Cerebellar cortex (tissue), 1 donor: ENCODE measurements around the gene C2CD4D.
A peak's percentile ranks its signal among the peaks of the same experiment; 100 is the strongest.
"Not testable (repeated sequence)": the region's sequence is repeated elsewhere in the genome, so short reads cannot be mapped to it uniquely, and the experiment has no call there.

ENCODE experiments used
- DNase-seq: peaks from one replicate; pipeline ENCODE4 v3.0.0-alpha.2; 2015; ENCODE audit warnings: low spot score

Gene C2CD4D

DNA sequence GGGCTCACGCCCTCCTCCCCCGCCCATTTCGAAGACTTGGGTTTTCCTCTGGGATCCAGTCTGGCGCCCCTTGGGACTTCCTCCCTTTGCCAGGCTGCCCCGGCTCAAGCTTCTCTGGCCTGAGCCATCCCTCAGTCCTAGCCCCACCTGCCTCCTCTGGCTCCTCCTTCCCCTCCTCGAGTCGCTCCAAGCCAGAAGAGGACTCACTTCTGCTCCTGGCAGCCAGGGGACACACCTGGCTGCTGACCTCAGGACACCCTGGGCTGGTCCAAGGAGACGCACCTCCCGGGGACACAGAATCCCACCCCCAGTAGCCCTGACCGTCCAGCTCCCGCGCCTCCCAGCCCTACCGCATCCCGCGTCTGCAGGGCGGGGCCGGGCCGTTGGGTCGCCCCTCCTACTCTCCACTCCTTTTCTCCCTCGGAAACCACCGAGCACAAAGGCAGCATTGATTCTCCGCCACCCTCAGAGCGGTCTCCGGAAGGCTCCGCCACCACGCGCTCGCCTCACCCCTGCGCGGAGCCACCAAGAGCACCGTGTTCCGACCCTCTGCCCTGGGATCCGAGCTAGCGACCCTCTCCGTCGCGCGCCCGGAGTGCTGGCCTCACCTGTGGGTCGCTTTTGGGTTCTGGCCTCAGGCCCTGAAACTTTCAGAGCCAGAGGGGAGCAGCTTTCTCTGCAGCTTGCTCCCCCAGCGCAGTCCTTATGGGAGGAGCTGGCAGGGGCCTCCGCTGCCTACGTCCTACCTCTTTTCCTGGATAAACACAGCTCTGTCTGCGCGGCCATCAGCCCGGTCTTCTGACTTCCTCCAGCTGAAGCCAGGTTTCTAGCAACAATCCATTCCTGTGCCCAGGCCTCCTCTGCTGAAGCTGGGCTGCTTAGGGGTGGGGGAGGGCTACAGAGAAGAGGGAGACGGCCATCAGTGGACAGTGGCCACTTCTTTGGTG is at the start of gene C2CD4D:
Gene C2CD4D, minus strand, starts transcription at position 364 of the 947 bp plus-strand sequence. CDS start 831 bp downstream, outside the sequence.
- peak; percentile 61 for DNase-seq

DNA sequence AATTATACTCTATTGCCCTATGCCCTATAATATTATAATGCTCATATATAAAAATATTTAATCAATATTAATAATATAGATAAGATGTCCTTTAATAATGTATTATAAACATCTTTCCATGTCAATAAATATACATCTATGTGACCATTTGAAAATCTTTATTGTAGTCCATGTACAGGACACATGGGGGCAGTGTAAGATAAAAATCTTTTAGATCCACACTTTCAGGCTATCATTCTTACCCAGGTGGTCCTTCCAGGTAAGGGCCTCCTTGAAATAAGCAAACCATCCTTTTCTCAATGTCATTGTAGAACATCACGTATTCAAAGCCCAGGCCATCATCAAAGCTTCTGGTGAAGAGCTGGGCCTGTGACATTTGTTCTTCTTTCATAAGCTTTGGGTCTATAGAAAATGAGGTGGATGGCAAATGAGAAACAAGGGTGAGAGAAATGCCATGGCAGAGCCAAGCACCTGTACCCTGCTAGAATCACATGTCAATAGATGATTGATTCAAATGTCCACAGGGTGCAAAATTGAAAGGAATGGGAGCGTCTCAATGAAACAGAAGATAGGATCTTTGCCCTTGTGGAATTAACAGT is 49.5 kb upstream of the C2CD4D start:
- peak; percentile 6 for DNase-seq

DNA sequence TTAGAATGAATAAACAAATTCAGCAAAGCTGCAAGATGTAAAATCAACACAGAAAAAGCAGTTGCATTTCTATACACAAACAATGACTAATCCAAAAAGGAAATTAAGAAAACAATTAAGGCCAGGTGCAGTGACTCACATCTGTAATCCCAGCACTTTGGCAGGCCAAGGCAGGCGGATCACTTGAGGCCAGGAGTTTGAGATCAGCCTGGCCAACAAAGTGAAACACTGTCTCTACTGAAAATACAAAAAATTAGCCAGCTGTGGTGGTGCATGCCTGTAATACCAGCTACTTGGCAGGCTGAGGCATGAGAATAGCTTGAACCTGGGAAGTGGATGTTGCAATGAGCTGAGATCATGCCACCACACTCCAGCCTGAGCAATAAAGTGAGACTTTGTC is 47.4 kb upstream of the C2CD4D start:
- no peak for DNase-seq

DNA sequence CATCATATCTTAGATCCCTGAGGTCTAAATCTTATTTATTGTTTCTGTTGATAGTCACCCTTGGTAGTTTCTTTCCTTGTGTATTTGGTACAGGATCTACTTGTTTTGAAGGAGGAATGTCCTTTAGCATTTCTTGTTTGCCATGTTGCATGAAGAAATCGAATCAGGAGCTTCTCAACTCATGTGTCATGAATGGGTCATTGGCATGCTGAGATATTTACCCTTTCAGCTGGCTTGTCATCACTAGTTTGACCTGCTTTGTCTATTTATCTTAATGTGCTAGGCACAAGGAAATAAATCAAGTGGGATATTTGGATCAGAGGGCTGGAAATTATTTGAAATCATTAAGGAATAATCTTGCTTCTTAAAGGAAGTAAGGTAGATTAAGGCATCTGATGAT is 45.9 kb upstream of the C2CD4D start:
- no peak for DNase-seq

DNA sequence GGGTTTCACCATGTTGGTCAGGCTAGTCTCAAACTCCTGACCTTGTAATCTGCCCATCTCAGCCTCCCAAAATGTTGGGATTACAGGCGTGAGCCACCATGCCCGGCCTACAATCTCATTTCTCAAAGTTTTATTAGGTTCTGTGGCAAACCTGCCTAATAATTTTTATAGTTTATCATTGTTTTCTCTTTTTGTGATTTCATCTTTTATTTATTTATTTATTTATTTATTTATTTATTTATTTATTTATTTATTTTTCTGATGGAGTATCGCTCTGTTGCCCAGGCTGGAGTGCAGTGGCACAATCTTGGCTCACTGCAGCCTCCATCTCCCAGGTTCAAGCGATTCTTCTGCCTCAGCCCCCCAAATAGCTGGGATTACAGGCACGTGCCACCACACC is 45.3 kb upstream of the C2CD4D start:
- not testable (repeated sequence) for DNase-seq

DNA sequence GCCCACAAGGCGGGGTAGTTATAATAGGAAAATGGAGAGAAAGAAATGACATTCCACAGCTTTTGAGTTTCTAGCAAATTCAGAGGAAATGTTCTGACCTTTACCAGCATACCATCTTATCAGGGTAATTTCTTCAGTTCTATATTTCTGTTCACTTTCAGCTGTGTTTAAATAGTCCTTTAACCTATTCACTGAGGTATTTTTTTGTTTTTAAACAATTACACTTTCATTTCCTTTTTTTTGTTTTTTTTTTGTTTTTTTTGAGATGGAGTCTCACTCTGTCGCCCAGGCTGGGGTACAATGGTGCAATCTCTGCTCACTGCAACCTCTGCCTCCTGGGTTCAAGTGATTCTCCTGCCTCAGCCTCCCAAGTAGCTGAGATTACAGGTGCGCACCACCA is 44.8 kb upstream of the C2CD4D start:
- DNase-seq = not testable (repeated sequence)

DNA sequence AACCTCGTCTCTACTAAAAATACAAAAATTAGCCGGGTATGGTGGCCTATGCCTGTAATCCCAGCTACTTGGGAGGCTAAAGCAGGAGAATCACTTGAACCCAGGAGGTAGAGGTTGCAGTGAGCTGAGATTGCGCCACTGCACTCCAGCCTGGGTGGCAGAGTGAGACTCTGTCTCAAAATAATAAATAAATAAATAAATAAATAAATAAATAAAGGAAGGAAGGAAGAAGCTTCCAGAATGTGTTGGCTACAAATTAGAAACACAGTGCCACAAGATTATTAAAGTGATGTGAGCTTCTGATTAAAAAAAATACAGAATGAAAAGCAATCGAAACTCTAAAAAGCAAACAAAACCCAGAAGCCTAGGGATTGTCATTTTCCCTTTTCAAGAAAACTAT is 44.3 kb upstream of the C2CD4D start:
- DNase-seq = not testable (repeated sequence)

DNA sequence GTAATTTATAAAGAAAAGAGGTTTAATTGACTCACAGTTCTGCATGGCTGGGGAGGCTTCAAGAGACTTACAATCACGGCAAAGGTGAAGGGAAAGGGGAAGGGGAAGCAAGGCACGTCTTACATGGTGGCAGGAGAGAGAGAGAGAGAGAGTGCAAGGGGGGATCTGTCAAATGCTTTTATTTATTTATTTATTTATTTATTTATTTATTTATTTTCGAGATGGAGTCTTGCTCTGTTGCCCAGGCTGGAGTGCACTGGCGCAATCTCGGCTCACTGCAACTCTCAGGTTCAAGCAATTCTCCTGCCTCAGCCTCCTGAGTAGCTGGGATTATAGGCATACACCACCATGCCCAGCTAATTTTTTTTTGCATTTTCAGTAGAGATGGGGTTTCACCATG is 43.3 kb upstream of the C2CD4D start:
- not testable (repeated sequence) for DNase-seq

DNA sequence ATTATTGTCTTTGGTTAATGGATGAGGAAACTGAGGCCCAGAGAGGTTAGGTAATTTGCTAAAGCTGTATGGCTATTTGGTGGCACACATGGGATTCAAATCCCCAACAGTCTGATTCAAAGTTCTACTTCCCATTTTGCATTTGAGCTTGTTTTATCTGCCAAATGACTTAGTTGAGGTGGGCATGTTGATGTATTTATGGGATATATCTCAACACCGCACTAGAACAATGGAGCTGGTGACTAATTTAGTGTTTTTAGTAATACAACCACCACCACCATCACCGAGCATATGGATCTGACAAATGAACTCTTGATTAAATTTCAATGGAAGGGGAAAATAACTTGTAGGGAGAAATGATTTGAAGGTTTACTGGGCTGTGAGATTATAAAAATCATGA is 42.8 kb upstream of the C2CD4D start:
- no peak for DNase-seq

DNA sequence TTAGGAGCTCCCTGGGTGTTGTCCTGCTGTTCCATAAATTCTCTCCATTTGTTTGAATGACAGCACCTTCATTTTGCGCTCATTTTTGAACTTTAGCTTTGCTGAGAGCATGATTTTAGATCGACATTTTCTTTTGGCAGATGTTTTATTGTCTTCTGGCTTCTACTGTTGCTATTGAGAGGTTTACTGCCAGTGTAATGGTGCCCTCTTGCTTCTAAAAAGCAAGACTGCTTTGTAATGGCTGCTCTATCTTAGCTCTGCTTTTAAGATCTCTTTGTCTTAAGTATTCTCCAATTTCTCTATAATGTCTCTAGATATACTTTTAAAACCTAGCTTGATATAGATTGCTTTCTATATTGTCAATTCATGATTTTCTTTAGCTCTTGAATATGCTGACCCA is 41.9 kb upstream of the C2CD4D start:
- DNase-seq = no peak

DNA sequence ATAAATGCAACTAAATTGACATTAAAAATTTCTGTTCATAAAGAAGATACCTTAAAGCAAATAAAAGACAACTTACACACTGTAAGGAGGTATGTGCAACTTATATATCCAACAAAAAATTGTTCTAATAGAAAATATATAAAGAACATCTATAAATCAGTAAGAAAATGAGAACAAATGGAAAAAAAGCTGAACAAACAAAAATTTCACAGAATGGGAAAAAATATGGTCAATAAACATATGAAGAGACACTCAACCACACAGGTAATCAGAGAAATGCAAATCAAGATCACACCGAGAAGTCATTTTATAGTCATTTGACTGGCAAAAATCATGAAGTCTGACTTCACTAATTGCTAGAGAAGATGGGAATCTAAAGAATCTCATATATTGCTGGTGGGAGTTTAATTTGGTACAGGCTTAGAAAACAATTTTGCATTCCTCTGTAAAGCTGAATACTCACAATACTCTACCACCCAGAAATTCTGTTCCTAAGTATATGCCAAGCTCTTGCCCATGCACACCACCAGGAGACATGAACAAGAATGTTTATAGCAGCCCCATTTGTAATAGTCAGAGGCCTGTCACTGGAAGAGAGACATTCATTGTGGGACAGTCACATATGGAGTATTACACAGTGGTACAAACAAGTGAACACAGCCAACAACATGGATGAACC is 35.9 kb upstream of the C2CD4D start:
- DNase-seq = no peak

DNA sequence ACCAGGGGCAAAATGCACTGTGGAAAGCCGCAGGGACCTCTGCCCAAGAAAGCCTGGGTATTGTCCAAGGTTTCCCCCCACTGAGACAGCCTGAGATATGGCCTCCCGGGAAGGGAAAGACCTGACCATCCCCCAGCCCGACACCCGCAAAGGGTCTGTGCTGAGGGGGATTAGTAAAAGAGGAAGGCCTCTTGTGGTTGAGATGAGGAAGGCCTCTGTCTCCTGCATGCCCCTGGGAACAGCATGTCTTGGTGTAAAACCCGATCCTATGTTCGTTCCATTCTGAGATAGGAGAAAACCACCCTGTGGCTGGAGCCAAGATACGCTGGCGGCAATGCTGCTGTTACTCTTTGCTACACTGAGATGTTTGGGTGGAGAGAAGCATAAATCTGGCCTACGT is 33.2 kb upstream of the C2CD4D start:
- not testable (repeated sequence) for DNase-seq

DNA sequence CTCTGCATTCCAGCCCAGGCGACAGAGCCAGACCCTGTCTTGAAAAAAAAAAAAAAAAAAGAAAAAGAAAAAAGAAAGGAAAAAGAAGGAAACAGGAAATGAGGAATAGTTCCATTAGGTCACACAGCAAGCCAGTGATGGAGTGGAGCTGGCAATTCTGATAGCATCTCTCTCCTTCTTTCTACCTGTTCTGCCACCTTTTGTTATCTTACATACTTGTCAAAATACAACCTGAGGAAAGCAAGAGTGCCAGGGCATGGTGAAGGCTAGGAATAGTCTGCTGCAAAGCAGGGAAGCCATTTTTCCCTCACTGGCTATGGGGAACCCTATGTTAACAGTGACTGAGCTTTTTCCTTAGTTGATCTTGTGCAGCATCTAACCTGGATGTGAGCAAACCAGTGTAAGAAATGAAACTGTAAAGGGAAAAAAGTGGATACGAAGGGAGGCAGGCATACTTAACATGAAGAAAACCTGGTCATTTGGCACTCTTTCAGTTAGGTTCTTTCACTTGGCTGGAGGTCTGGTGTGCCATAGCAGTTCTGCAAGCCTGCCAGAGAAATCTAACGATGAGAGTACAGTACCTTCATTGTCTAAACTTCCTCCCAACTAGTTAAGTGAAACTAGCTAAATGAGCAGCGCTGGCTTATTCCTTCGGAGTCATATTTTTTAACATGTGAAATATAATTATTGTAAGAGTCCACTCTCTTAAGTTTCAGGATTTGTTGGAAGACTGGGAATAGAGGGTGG is 31.8 kb upstream of the C2CD4D start:
- DNase-seq = no peak

DNA sequence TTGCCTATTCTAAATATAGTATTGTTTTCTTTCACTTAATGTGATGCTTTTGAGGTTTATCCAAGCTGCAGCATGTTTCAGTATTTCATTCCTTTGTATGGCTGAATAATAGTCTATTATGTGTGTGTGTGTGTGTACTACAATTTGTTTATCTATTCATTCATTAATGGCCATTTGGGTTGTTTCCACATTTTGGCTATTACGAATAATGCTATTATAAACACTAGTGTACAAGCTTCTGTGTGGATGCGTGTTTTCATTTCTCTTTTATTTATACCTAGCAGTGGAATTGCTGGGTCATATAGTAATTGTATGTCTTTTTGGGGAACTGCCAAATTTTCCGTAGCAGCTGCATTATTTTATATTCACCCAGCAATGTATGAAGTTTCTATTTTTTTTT is 28.9 kb upstream of the C2CD4D start:
- no peak for DNase-seq

DNA sequence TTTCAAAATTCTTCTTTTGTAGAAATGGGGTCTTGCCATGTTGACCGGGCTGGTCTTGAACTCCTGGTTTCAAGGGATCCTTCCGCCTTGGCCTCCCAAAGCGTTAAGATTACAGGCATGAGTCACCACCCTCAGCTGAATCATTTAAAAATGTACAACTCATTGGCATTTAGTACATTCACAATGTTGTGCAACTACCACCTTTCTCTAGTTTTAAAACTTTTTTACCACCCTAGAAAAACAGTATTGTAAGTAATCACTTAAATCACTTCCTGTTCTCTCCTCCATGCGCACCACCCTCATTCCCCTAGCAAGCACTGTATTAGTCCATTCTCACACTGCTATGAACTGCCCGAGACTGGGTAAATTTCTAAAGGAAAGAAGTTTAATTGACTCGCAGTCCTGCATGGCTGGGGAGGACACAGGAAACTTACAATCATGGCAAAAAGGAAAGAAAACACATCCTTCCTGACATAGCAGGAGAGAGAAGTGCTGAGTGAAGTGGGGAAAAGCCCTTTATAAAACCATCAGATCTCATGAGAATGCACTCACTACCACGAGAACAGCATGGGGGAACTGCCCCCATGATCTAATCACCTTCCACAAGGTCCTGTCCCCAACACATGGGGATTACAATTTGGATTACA is 28.3 kb upstream of the C2CD4D start:
- DNase-seq = no peak

DNA sequence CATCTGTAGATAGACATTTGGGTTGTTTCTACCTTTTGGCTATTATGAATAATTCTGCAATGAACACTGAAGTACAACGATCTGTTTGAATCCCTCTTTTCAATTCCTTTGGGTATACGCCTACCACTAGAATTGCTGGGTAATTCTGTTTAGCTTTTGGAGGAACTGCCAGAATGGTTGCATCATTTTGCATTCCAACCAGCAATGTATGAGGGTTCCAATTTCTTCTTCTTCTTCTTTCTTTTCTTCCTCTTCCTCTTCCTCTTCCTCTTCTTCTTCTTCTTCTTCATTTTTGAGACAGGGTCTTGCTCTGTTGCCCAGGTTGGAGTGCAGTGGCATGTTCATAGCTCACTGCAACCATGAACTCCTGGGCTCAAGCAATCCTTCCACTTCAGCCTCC is 27.7 kb upstream of the C2CD4D start:
- DNase-seq = no peak

DNA sequence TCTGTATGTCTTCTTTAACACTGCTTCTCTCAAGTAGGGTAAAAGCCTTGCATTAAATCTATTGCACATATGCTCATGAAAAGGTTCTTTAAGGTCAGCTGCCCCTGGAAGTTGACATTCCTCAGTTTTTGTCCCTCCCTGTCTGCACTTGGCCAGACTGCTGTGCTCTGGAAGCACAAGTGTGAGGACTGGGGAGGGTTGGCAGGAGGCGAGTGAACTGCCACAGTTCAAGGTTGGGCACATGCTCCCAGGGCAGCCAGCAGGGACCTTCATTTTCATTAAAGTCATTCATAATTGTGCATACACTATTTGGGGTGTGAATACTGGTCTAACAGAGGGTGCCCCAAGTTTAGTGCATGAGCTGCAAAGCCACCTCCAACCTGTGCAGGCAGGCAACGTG is 24.8 kb upstream of the C2CD4D start:
- no peak for DNase-seq

DNA sequence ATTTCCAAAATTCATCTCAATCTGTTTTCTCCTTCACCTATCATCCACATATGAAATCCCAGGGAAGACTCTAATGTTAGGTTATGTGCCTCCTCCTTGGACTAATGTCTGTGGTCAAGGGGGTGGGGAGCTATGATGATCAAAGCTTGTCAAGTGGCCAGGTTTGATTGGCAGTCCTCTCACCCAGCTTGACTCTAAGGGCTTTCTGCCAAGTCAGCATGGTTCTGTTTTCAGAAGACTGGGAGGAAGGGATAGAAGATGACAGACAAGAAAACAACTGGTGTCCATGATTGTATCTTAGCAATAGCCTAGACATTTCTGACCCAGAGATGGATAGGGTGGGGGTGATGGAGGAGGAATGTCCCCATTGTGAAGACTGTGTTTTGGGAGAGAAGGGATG is 23.0 kb upstream of the C2CD4D start:
- no peak for DNase-seq

DNA sequence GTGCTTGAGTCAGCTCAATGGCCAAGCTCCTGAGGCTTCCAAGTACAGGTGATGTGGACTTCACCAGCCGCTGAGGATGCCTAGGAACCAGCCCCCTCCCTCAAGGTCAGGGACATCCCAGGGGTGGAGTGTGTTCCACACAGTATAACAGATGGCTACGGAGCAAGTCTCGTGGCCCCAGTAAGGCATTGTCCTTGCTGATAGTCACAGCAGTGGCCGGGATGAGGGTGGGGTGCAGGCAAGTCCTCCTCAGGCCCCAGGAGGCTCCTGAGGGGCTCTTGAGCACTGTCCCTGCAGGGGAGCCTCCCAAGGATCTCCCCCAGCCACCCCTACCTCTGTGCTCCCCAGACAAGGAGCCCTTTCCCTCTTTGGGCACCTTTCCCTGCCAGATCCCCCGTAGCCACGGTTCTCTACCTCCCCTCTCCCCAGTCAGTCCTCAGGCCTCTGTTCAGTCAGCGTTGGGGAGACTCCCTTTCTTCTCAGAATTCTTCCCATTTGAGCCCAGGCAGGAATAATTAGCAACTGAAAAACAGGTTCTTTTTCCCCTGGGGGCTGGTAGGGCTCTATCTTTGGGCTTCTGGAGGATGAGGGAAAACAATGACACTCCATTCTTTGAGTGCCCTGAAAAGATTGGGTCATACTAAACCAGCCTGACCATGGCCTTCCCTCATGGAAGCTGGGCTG is 21.0 kb upstream of the C2CD4D start:
- DNase-seq = no peak

DNA sequence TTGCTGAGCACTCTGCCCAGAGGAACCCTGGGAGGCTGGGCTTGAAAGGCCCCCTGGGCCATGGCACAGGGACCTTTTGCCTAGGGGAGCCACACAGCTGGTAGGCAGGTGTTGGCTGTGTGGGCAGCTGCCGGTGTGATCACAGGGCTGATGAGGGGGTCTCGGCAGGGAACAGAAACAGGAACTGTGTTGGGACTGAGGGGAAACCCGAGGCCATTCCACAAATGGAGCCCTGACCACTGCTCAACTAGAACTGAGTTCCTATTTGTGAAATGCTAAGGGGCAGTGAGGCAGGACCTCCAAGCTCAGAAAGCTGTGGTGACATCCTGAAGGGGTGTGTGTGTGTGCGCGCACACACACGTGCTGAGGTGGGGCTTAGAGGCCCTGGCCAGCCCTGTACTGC is 20.3 kb upstream of the C2CD4D start:
- no peak for DNase-seq
